NCI-H2196 treated with DMSO at 0.1 percent for 48 hours (cell line): ENCODE data around the gene PTPRU.

Experiments
- DNase-seq: peaks from one replicate; lab custom pipeline; 2025; ENCODE audit not compliant: unreplicated experiment; lab: John Stamatoyannopoulos, UW

The PTPRU gene

GRCh38 chr1:29329022-29329775 is 92.9 kb downstream of the PTPRU start:
- no peak for DNase-seq

- no peak for DNase-seq
These were observed 93.8 kb downstream of the PTPRU start for GRCh38 chr1:29330089-29330488.

- no peak for DNase-seq
These were observed 94.5 kb downstream of the PTPRU start for GRCh38 chr1:29330856-29331255.

DNA sequence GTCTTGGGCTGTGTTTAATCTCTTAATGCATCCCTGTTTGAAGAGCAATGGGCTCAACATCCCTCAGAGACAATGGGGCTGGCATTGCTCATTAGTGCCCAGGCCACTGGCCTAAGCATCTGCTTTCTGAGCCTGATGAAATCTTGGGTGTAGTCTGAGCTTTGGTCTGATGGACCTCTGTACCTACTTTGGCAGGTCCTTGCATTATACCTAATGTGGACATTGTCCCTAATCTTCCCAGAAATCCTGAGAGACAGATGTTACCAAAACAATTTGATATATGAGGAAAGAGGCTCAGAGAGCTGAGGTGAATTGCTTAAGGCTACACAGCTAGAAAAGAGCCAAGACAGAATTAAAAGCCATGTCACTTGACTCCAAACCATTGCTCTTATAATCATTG is 95.0 kb downstream of the PTPRU start:
- DNase-seq = no peak

GRCh38 chr1:29331729-29332128 is 95.4 kb downstream of the PTPRU start:
- DNase-seq = no peak

- DNase-seq = no peak
These were observed 95.9 kb downstream of the PTPRU start for GRCh38 chr1:29332204-29332603.

GRCh38 chr1:29333008-29333407 is 96.7 kb downstream of the PTPRU start:
- no peak for DNase-seq

- DNase-seq = no peak
These were observed 99.3 kb downstream of the PTPRU start for GRCh38 chr1:29335573-29335972.

- no peak for DNase-seq
These were observed 102.7 kb downstream of the PTPRU start for GRCh38 chr1:29338908-29339575.

DNA sequence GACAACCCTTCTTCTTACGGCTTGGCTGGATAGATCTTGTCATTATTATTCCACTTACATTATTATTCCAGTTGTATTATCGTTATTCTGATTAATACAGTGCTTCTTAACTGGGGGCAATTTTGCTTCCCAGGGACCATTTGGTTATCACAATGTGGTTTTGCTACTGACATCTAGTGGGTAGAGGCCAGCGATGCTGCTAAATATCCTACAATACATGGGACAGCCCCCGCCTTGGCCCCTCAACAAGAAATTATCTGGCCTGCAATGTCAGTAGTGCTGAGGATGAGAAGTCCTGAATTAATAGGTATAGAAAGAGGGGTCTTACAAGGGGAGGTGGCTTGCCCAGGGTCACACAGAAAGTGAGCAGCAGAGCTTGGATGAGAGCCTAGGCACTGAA is 105.6 kb downstream of the PTPRU start:
- no peak for DNase-seq

DNA sequence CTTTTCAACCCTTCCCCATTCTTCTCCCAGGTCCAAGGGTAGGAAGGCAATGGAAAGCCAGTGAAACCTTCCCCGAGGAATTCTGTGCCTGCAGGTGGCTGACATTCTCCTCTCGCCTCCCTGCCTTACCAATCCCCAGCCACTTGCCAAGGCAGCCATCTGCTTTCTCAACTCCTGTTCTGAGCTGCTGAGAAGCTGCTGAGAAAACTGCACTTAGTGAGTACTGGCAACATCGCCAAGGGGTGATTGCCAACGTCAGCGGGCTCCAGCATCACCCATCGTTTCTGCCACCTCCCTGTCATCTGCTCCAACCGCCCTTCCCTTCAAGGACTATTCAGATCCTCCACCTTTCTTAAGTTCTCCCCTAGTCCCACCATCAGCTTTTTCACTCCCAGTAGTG is 106.0 kb downstream of the PTPRU start:
- no peak for DNase-seq

- DNase-seq = no peak
These were observed 106.7 kb downstream of the PTPRU start for GRCh38 chr1:29342983-29343382.

DNA sequence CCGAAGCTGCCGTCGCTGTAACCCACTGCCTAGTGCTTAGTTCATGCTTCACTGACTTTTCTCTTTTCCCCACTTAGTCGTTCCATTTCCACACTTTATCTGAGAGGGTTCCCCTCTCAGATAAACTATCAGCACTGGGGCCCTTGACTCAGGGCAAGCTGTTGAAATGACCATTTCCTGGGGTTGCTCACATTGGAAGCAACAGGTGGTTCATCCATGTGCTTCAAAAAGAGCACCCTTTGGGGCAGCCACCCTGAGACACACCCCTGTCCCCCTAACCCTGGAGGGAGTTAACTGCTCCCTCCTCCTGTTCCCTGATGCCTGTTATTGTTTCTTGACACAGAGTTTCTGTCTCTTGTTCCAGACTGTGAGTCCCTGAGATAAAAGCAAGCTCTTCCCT is 107.2 kb downstream of the PTPRU start:
- DNase-seq = no peak

- DNase-seq = no peak
These were observed 107.6 kb downstream of the PTPRU start for GRCh38 chr1:29343908-29344307.

DNA sequence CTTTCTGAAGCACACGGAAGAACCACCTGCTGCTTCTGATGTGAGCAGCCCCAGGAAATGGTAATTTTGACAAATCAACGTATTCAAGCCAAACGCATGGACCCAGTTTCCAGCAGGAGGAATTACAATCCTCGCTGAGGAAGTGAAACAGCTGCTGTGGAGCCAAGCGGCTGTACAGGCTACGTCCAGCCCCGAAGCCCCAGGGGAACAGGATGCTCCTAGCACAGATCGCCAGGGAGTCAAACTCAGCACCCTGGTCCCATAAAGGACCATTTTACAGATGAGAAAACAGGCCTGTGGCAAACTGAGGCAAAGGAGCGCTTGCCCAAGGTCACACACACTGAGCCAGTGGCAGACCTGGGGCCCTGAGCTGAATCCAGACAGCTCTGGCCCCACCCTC is 108.0 kb downstream of the PTPRU start:
- no peak for DNase-seq

GRCh38 chr1:29346576-29346975 is 110.3 kb downstream of the PTPRU start:
- DNase-seq = no peak

DNA sequence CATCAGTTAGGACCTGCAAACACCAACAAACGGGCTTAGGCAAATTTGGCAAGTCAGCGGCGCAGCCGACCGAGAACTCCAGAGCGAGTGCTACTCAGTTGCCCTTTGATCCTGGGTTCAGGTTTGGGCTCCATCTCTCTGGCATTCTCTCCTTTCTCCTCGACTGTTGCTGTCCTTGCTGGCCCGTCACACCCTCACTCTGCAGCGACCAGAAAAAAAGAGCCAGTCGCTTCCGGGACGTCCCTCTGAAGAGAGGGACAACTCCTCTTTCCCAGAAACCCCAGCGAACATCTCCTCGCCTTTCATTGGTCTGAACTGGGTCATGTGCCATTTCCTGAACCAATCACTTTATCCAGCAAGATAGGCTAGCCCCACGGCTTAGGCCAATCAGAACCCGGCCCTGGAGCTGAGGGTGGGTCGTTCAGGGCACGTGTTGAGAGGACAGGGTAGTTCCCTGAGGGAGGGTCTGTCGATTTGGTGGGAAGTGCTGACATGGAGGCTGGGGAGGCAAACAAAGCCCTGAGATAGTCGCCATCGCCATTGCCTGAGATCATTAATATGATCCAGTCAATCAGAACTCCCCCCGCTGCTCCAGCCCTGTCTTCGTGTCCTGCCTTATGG is 113.7 kb downstream of the PTPRU start:
- no peak for DNase-seq

DNA sequence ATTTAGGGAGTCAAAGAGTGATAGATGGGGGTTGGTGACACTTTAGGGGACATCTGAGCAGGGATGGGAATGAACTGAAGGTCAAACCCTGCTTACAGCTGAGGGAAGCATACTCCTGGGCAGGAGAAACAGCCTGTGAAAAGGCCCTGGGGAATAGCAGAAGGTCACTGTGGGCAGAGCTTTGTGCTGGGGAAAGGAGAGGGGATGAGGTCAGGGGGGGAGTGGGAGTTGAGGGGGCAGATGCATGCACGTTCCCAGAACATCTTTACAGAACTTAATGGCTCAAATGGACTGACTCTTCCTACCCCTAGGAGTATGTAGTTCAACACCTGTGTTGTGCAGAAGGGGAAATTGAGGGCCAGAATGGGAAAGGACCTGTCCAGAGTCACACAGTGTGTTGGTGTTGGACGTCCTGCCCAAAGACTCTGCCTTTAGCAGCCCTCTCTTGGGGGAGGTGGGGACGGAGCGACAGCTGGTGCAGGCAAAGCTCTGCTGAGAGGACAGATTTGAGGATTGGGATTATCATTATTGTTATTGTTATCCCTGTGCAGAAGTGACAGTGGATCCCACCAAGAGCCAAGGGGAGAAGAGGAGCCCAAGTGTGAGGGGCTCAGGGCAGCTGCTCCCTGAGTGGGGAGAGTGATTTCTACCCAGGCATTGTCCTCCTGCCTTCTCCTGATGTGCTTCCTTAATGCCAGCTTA is 116.5 kb downstream of the PTPRU start:
- no peak for DNase-seq

GRCh38 chr1:29354511-29355098 is 118.3 kb downstream of the PTPRU start:
- DNase-seq = no peak

DNA sequence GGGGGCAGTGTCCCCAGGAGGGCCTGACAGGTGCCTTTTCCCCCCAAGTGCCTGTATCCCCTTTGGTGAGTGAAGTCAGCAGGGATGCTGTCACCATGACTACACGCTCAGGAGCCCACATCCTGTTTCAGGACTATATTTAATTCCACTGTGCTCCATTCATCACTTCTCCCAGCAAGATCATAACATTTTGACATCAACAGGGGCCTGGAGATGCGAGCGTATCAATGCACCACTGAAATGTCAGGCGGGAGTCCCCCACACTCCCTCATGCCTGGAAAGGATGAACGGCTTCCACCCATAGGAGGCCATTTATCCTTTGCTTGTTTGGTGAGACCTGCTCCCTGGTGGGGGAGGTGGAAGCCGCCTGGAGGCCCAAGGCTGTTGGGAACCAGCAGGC is 119.1 kb downstream of the PTPRU start:
- no peak for DNase-seq

DNA sequence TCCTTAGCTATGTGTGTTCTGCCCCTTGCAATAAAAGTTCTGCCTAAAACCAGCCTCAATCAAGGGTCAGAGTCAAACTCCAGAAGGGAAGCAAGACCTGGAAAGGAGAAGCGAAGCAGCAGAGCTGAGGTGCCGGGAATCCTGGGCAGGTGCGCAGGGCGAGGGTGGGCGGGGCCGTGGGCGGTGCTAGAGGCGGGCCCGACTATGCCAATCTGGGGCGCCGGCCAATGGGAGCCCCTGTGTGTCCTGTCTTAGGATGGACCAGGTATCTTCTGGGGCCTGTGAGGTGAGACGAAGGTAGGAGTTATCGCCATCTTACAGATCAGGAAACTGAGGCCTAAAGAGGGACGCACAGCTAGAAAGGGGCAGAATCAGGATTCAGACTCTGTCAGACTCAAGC is 120.3 kb downstream of the PTPRU start:
- DNase-seq = no peak
